PC-3 (cell line): ENCODE data around the gene MTA3. TPM values are rescaled to one million over a fixed set of nuclear protein-coding genes. Genes with fewer than 3 reads are reported as not detected.

Experiments
- ATAC-seq: fragments of 200-7000 bp; cut with Tn5 transposase; 2 replicates; pipeline ENCODE4 v1.9.1; 2020; ENCODE audit warnings: mild to moderate bottlenecking, moderate library complexity
- BruUV-seq: library from RNA; stranded (reverse); fragments of 400-500 nt; replicated peaks from 2 replicates; lab custom pipeline; 2021; lab: Mats Ljungman, UMichigan
- CTCF ChIA-PET: fragments of 300-600 bp; sonication (Branson Sonifier 250); formaldehyde crosslinking; loops from one replicate; lab custom pipeline; 2022; ENCODE audit warnings: antibody characterized with exemption; lab: Charles Lee
- POLR2A ChIA-PET: fragments of 300-600 bp; sonication (Branson Sonifier 250); formaldehyde crosslinking; loops from one replicate; lab custom pipeline; 2022; ENCODE audit warnings: antibody characterized with exemption; ENCODE audit not compliant: unreplicated experiment; lab: Charles Lee
- DNase-seq: peaks from one replicate; pipeline ENCODE4 v3.0.0-alpha.2; 2015
- H2AFZ ChIP-seq: fragments of 300-600 bp; sonication (generic); 2 replicates; pipeline ENCODE4 v1.6.0; 2016; ENCODE audit warnings: antibody characterized with exemption, low read length
- H3F3A ChIP-seq: fragments of 300-600 bp; sonication (generic); one replicate; pipeline ENCODE4 v1.6.0; 2017; ENCODE audit warnings: antibody characterized with exemption, low read length, control low read depth, mild to moderate bottlenecking; ENCODE audit not compliant: unreplicated experiment
- H3K27ac ChIP-seq: fragments of 300-600 bp; sonication (generic); 2 replicates; pipeline ENCODE4 v1.5.1; 2016; ENCODE audit warnings: mild to moderate bottlenecking, low read length
- H3K27me3 ChIP-seq: fragments of 300-600 bp; sonication (generic); 2 replicates; pipeline ENCODE4 v1.6.1; 2016; ENCODE audit warnings: low read length, mixed read lengths
- H3K36me3 ChIP-seq: fragments of 300-600 bp; sonication (generic); 2 replicates; pipeline ENCODE4 v1.6.1; 2016; ENCODE audit warnings: low read depth, mixed run types, low read length, mixed read lengths
- H3K4me1 ChIP-seq: fragments of 300-600 bp; sonication (generic); 2 replicates; pipeline ENCODE4 v1.5.1; 2016; ENCODE audit warnings: low read length; ENCODE audit not compliant: insufficient read depth
- H3K4me2 ChIP-seq: fragments of 300-600 bp; sonication (generic); 2 replicates; pipeline ENCODE4 v1.6.0; 2016; ENCODE audit warnings: low read length
- H3K4me3 ChIP-seq: fragments of 300-600 bp; sonication (generic); 2 replicates; pipeline ENCODE4 v1.5.1; 2016; ENCODE audit warnings: mild to moderate bottlenecking, low read length, mixed read lengths
- H3K79me2 ChIP-seq: fragments of 300-600 bp; sonication (generic); 2 replicates; pipeline ENCODE4 v1.6.1; 2017; ENCODE audit warnings: low read length, mixed read lengths
- H3K9ac ChIP-seq: fragments of 300-600 bp; sonication (generic); 2 replicates; pipeline ENCODE4 v1.6.0; 2016; ENCODE audit warnings: mild to moderate bottlenecking, low read length
- H3K9me2 ChIP-seq: fragments of 300-600 bp; sonication (generic); replicated peaks from 2 replicates; pipeline ENCODE4 v1.6.1; 2016; ENCODE audit warnings: mixed run types, low read length, mixed read lengths
- H3K9me3 ChIP-seq: fragments of 300-600 bp; sonication (generic); 2 replicates; pipeline ENCODE4 v1.6.1; 2016; ENCODE audit warnings: low read length, mixed read lengths
- H4K20me1 ChIP-seq: fragments of 300-600 bp; sonication (generic); 2 replicates; pipeline ENCODE4 v1.6.1; 2016; ENCODE audit warnings: low read length, mixed read lengths
- CTCF ChIP-seq: fragments of 300-600 bp; sonication (generic); conservative IDR thresholded peaks from 2 replicates; pipeline ENCODE4 v1.5.1; 2017; ENCODE audit warnings: antibody characterized with exemption, low read depth, mild to moderate bottlenecking, low read length
- EZH2 ChIP-seq: fragments of 300-600 bp; sonication (generic); IDR thresholded peaks from one replicate; pipeline ENCODE4 v1.6.1; 2017; ENCODE audit warnings: antibody characterized with exemption, mild to moderate bottlenecking, low read length; ENCODE audit not compliant: unreplicated experiment
- EZH2phosphoT487 ChIP-seq: fragments of 300-600 bp; sonication (generic); IDR thresholded peaks from 2 replicates; pipeline ENCODE4 v1.6.1; 2018; ENCODE audit warnings: mild to moderate bottlenecking, antibody characterized with exemption, low read length, borderline replicate concordance
- intact Hi-C: fragments of 100-400 bp; cut with micrococcal nuclease; formaldehyde crosslinking; loops from 2 replicates; pipeline ENCODE4 v1.9.0; 2023
- total RNA-seq: library from RNA; depleted of rRNA; stranded (reverse); fragments of >200 nt; gene quantifications from 2 replicates; pipeline ENCODE4 v1.2.3, GENCODE V29; 2014

The MTA3 gene
- total RNA-seq, 1 experiment from 2014 or later, result 27.3 TPM

DNA sequence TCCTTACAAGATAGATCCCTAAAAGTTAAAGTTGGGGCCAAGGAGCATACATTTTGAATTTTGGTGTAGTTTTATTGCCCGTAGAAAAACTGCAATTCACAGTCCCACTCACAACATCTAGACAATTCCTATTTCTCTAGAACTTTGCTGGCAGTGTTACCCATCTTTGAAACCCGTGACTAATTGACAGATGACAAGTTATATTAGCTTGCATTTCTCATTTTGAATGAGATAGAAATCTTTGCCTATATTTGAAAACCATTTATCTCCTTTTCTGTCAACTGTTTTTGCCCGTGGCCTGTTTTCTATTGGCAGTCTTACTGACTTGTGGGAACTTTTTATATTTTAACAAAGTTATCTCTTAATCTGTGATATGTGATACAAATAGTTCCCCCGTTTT lies 145.5 kb downstream of the MTA3 start:
- no peak overlapping the region for H2AFZ ChIP-seq
- H4K20me1 ChIP-seq, result no peaks in the 10 kb centered on the region
- H3K36me3 ChIP-seq, result no peaks in the 10 kb centered on the region
- BruUV-seq, result no TSS peak
- no peak overlapping the region for H3K4me2 ChIP-seq
- H3K9me3 ChIP-seq, result no peaks in the 10 kb centered on the region
- ATAC-seq, result no peak
- H3K27me3 ChIP-seq, result no peaks in the 10 kb centered on the region
- H3F3A ChIP-seq, result no peaks in the 10 kb centered on the region
- no peak for DNase-seq
- H3K4me1 ChIP-seq, result no peaks in the 10 kb centered on the region
- no peak overlapping the region for H3K4me3 ChIP-seq
- no peaks in the 10 kb centered on the region for H3K9me2 ChIP-seq
- no peak overlapping the region for H3K27ac ChIP-seq
- POLR2A ChIA-PET, result no interaction called here
- no peak for TF ChIP-seq EZH2phosphoT487
- TF ChIP-seq CTCF, result no peak
- TF ChIP-seq EZH2, result no peak
- CTCF ChIA-PET, result no interaction called here
- H3K9ac ChIP-seq, result no peak overlapping the region
- H3K79me2 ChIP-seq, result no peaks in the 10 kb centered on the region
- intact Hi-C loops, result no loop called here

DNA sequence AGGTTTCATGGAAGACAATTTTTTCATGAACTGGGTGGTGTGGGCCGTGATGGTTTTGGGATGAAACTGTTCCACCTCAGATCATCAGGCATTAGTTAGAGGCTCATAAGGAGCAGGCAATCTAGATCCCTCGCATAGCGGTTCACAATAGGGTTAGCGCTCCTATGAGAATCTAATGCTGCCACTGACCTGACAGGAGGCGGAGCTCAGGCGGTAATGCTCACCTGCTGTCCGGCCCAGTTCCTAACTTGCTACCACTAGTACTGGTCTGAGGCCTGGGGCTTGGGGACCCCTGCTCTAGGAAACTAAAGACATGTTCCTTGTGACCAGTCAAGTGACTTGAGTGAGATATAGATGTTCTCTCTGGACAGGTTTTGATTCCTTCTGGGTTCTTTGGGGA lies 146.3 kb downstream of the MTA3 start:
- Histone ChIP-seq H3K36me3 (no peaks in the 10 kb centered on the region), H4K20me1 (no peaks in the 10 kb centered on the region), H3K9ac (no peak overlapping the region), H3K4me1 (no peaks in the 10 kb centered on the region), H3K27ac (no peak overlapping the region), H2AFZ (no peak overlapping the region), H3K79me2 (no peaks in the 10 kb centered on the region), H3K9me2 (no peaks in the 10 kb centered on the region), H3K27me3 (no peaks in the 10 kb centered on the region), H3K4me3 (no peak overlapping the region), H3K9me3 (no peaks in the 10 kb centered on the region), H3F3A (no peaks in the 10 kb centered on the region), H3K4me2 (no peak overlapping the region)
- ATAC-seq, result no peak
- ChIA-PET POLR2A (no interaction called here), CTCF (no interaction called here)
- DNase-seq, result no peak
- intact Hi-C loops, result no loop called here
- no peak for TF ChIP-seq EZH2phosphoT487
- TF ChIP-seq EZH2, result no peak
- TF ChIP-seq CTCF, result no peak
- BruUV-seq, result no TSS peak

DNA sequence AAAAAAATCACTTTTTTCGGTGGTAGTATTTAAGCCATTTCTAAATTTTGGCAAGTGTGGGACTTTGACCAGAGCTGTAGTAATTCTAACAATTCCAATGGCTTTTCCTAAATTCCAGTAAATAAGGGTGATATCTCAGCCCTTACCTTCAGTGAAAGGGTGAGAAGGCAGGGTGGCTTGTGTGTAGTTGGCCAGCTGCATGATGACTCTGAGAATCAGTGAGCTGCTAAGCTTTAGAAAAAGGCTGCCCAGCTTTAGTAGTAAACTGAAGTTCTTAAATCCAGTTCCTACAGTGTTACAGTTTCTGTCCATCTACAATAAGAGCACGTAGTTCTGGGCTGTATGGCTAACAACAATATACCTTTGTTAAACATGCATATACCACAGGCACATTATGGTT lies 153.5 kb downstream of the MTA3 start:
- Histone ChIP-seq H3K27me3 (no peaks in the 10 kb centered on the region), H3K4me3 (no peak overlapping the region), H3K27ac (no peak overlapping the region), H3K4me1 (no peaks in the 10 kb centered on the region), H3K9ac (no peak overlapping the region), H3K9me3 (no peaks in the 10 kb centered on the region), H3K9me2 (no peaks in the 10 kb centered on the region), H3K4me2 (no peak overlapping the region), H3K36me3 (no peaks in the 10 kb centered on the region), H3F3A (no peaks in the 10 kb centered on the region), H2AFZ (no peak overlapping the region), H4K20me1 (no peaks in the 10 kb centered on the region), H3K79me2 (no peaks in the 10 kb centered on the region)
- DNase-seq (no peak), ATAC-seq (no peak)
- POLR2A ChIA-PET, result interaction anchor here (0.5 kb wide), 1 partner anchor 505 kb away, joined by 3 read pairs; no protein-coding TSS in a partner anchor
- intact Hi-C loops, result no loop called here
- TF ChIP-seq CTCF (no peak), EZH2 (no peak), EZH2phosphoT487 (no peak)
- CTCF ChIA-PET, result no interaction called here
- no TSS peak for BruUV-seq
